T-cell (primary cell): Measurements from ENCODE around the gene AMELX. TPM values are rescaled to one million over a fixed set of nuclear protein-coding genes. Genes with fewer than 3 reads are reported as not detected.

Experiments
- ATAC-seq, 4 experiments: fragments of 200-7000 bp in 3 of 4; fragments of 150-1000 bp in 1 of 4; cut with Tn5 transposase; replicated peaks in 1 of 4; 1 replicate in 3 of 4; 2 replicates in 1 of 4; pipeline ENCODE4 v1.10.0; 2021; ENCODE audit warnings: moderate library complexity in 3 of 4, mild to moderate bottlenecking in 2 of 4, moderate number of reproducible peaks in 1 of 4
- CTCF ChIA-PET, 2 donors: fragments of 300-600 bp; sonication (Branson Sonifier 250); formaldehyde crosslinking; loops; one replicate each; lab custom pipeline; 2022; ENCODE audit warnings: antibody characterized with exemption in 2 of 2; lab: Charles Lee
- POLR2A ChIA-PET, 2 donors: fragments of 300-600 bp; sonication (Branson Sonifier 250); formaldehyde crosslinking; loops; one replicate each; lab custom pipeline; 2022; ENCODE audit warnings: antibody characterized with exemption in 2 of 2; lab: Charles Lee
- DNase-seq, 35 experiments: peaks; one replicate each; pipeline versions ENCODE4 v3.0.0 to v3.0.0-alpha.2; 2013 to 2023
- H3K27ac ChIP-seq: one replicate; pipeline ENCODE4 v1.5.1; 2013; ENCODE audit warnings: low read length
- H3K27me3 ChIP-seq, 2 experiments: replicated peaks in 1 of 2; 1 replicate in 1 of 2; 2 replicates in 1 of 2; pipeline versions ENCODE4 v1.6.1 to v1.7.0; 2013; ENCODE audit warnings: low read length in 1 of 2, mixed read lengths in 1 of 2; ENCODE audit not compliant: control insufficient read depth in 2 of 2, insufficient read depth in 2 of 2; ENCODE audit errors: extremely low read depth in 1 of 2
- H3K36me3 ChIP-seq, 2 donors: 1 replicate in 1 of 2; 2 replicates in 1 of 2; pipeline versions ENCODE4 v1.6.1 to v1.7.0; 2013; ENCODE audit warnings: low read length in 1 of 2; ENCODE audit not compliant: control insufficient read depth in 2 of 2, insufficient read depth in 1 of 2; ENCODE audit errors: extremely low read depth in 1 of 2
- H3K4me1 ChIP-seq, 2 experiments: 1 replicate in 1 of 2; 2 replicates in 1 of 2; pipeline versions ENCODE4 v1.6.1 to v1.7.0; 2013; ENCODE audit warnings: low read length in 2 of 2, mixed read lengths in 1 of 2; ENCODE audit not compliant: insufficient read depth in 2 of 2, control insufficient read depth in 1 of 2; ENCODE audit errors: extremely low read depth in 1 of 2
- H3K4me3 ChIP-seq, 2 donors: 1 replicate in 1 of 2; 2 replicates in 1 of 2; pipeline versions ENCODE4 v1.5.1 to v1.7.0; 2013; ENCODE audit warnings: mild to moderate bottlenecking in 2 of 2, low read length in 1 of 2, moderate library complexity in 1 of 2; ENCODE audit not compliant: control insufficient read depth in 1 of 2; ENCODE audit errors: extremely low read depth in 1 of 2
- H3K9me3 ChIP-seq: 2 replicates; pipeline ENCODE4 v1.7.0; 2013
- H3K27ac Mint-ChIP-seq, 2 donors: one replicate each; pipeline ENCODE4 v1.8.0; 2020 to 2021; ENCODE audit warnings: mild to moderate bottlenecking in 2 of 2, mixed read lengths in 2 of 2
- H3K27me3 Mint-ChIP-seq, 2 donors: one replicate each; pipeline ENCODE4 v1.8.0; 2021 to 2022; ENCODE audit warnings: mixed read lengths in 2 of 2
- H3K36me3 Mint-ChIP-seq: one replicate; pipeline ENCODE4 v1.8.0; 2021; ENCODE audit warnings: mixed read lengths
- H3K4me1 Mint-ChIP-seq, 3 donors: one replicate each; pipeline ENCODE4 v1.8.0; 2020 to 2022; ENCODE audit warnings: mixed read lengths in 3 of 3, mild to moderate bottlenecking in 1 of 3
- H3K4me3 Mint-ChIP-seq, 3 donors: one replicate each; pipeline ENCODE4 v1.8.0; 2020 to 2022; ENCODE audit warnings: mild to moderate bottlenecking in 3 of 3, mixed read lengths in 3 of 3, moderate library complexity in 3 of 3
- H3K9me3 Mint-ChIP-seq, 3 donors: one replicate each; pipeline ENCODE4 v1.8.0; 2020 to 2022; ENCODE audit warnings: mixed read lengths in 3 of 3
- WGBS: methylation state at CpG from one replicate; pipeline ENCODE4 v1.1.5; 2013; ENCODE audit warnings: missing lambda C conversion rate; ENCODE audit not compliant: insufficient coverage; 5-methylcytosine and 5-hydroxymethylcytosine counted together
- total RNA-seq, 35 experiments: library from RNA in 6 of 35; stranded (reverse) in 6 of 35; fragments of 120-200 nt in 1 of 35; gene quantifications; one replicate each; pipeline versions ENCODE4 v1.2.1 to v1.2.4 and lab custom pipeline; 2013 to 2026

The AMELX gene
- total RNA-seq, 5 donors from 2014 or later (not counting 1 experiment from before 2014, with no cell fraction given), result not detected

GRCh38 chrX:11272290-11272689 lies 20.9 kb upstream of the AMELX start:
- ChIA-PET CTCF (no interaction called here), POLR2A (no interaction called here)
- Histone ChIP-seq H3K9me3 (no peaks in the 10 kb centered on the region), H3K36me3 (no peaks in the 10 kb centered on the region), H3K4me1 (no peaks in the 10 kb centered on the region), H3K27ac (no peak overlapping the region), H3K27me3 (no peaks in the 10 kb centered on the region), H3K4me3 (no peak overlapping the region)
- ATAC-seq, result no peak
- Mint-ChIP-seq H3K36me3 (no peaks in the 10 kb centered on the region), H3K27me3 (peaks cover 2 to 17% of the 10 kb centered on the region in 2 donors), H3K4me1 (no peaks in the 10 kb centered on the region), H3K9me3 (peaks cover 0 to 5% (median 0%) of the 10 kb centered on the region in 3 donors), H3K4me3 (no peak overlapping the region), H3K27ac (no peak overlapping the region)
- no peak for DNase-seq
- WGBS, result 75% methylated on average over 2 of the region's 2 CpGs

- Histone ChIP-seq H3K4me3 (no peak overlapping the region), H3K9me3 (no peaks in the 10 kb centered on the region), H3K4me1 (no peaks in the 10 kb centered on the region), H3K27ac (no peak overlapping the region), H3K36me3 (no peaks in the 10 kb centered on the region), H3K27me3 (no peaks in the 10 kb centered on the region)
- ChIA-PET CTCF (no interaction called here), POLR2A (no interaction called here)
- DNase-seq (no peak), ATAC-seq (no peak)
- peaks cover 2 to 14% of the 10 kb centered on the region in 2 donors for H3K27me3 Mint-ChIP-seq
- no CpG with 5 or more reads among the region's 5 CpGs for WGBS
- H3K36me3 Mint-ChIP-seq, result no peaks in the 10 kb centered on the region
- no peak overlapping the region for H3K27ac Mint-ChIP-seq
- H3K4me3 Mint-ChIP-seq, result no peak overlapping the region
- H3K9me3 Mint-ChIP-seq, result peaks cover 0 to 5% (median 0%) of the 10 kb centered on the region in 3 donors
- no peaks in the 10 kb centered on the region for H3K4me1 Mint-ChIP-seq
Observed at GRCh38 chrX:11272863-11273262, 20.4 kb upstream of the AMELX start.

- ChIA-PET CTCF (no interaction called here), POLR2A (no interaction called here)
- Mint-ChIP-seq H3K27me3 (peaks cover 2 to 14% of the 10 kb centered on the region in 2 donors), H3K36me3 (no peaks in the 10 kb centered on the region), H3K9me3 (peaks cover 0 to 5% (median 0%) of the 10 kb centered on the region in 3 donors), H3K4me1 (no peaks in the 10 kb centered on the region), H3K4me3 (no peak overlapping the region), H3K27ac (no peak overlapping the region)
- Histone ChIP-seq H3K4me3 (no peak overlapping the region), H3K4me1 (no peaks in the 10 kb centered on the region), H3K36me3 (no peaks in the 10 kb centered on the region), H3K27me3 (no peaks in the 10 kb centered on the region), H3K27ac (no peak overlapping the region), H3K9me3 (no peaks in the 10 kb centered on the region)
- no peak for DNase-seq
- WGBS, result no CpG with 5 or more reads among the region's 1 CpG
- no peak for ATAC-seq
Observed at GRCh38 chrX:11273544-11273943, 19.7 kb upstream of the AMELX start.

GRCh38 chrX:11282043-11282442 lies 11.2 kb upstream of the AMELX start:
- no peak for ATAC-seq
- H3K27ac Mint-ChIP-seq, result no peak overlapping the region

GRCh38 chrX:11285651-11286050 lies 7.6 kb upstream of the AMELX start:
- CTCF ChIA-PET, result no interaction called here
- ATAC-seq, result no peak

More at GRCh38 chrX:11282043-11282442, 11.2 kb upstream of the AMELX start:
- H3K9me3 Mint-ChIP-seq, result no peaks in the 10 kb centered on the region
- H3K27ac ChIP-seq, result no peak overlapping the region
- ChIA-PET CTCF (no interaction called here), POLR2A (interaction anchor here in 1 of 2 donors (0.6 kb wide), 1 partner anchor 8 kb away, joined by 4 read pairs; no protein-coding TSS in a partner anchor)
- no peak overlapping the region for H3K4me3 ChIP-seq
- no peaks in the 10 kb centered on the region for H3K27me3 Mint-ChIP-seq
- H3K4me1 ChIP-seq, result no peaks in the 10 kb centered on the region
- no peaks in the 10 kb centered on the region for H3K36me3 ChIP-seq
- H3K9me3 ChIP-seq, result no peaks in the 10 kb centered on the region
- H3K36me3 Mint-ChIP-seq, result no peaks in the 10 kb centered on the region
- no peaks in the 10 kb centered on the region for H3K4me1 Mint-ChIP-seq
- no peaks in the 10 kb centered on the region for H3K27me3 ChIP-seq
- no peak overlapping the region for H3K4me3 Mint-ChIP-seq
- DNase-seq, result no peak
- 50% methylated on average over 2 of the region's 2 CpGs for whole genome bisulfite sequencing

GRCh38 chrX:11287505-11287904 lies 5.7 kb upstream of the AMELX start:
- Mint-ChIP-seq H3K36me3 (no peaks in the 10 kb centered on the region), H3K4me3 (no peak overlapping the region), H3K27ac (no peak overlapping the region), H3K9me3 (no peaks in the 10 kb centered on the region), H3K4me1 (no peaks in the 10 kb centered on the region), H3K27me3 (peaks cover 0 to 4% of the 10 kb centered on the region in 2 donors)
- H3K27me3 ChIP-seq, result no peaks in the 10 kb centered on the region
- DNase-seq (no peak), ATAC-seq (no peak)
- no peak overlapping the region for H3K4me3 ChIP-seq
- no CpG with 5 or more reads among the region's 1 CpG for WGBS
- H3K4me1 ChIP-seq, result no peaks in the 10 kb centered on the region
- H3K27ac ChIP-seq, result no peak overlapping the region
- CTCF ChIA-PET, result no interaction called here
- no peaks in the 10 kb centered on the region for H3K9me3 ChIP-seq
- POLR2A ChIA-PET, result no interaction called here
- no peaks in the 10 kb centered on the region for H3K36me3 ChIP-seq

More at GRCh38 chrX:11285651-11286050, 7.6 kb upstream of the AMELX start:
- no peak overlapping the region for H3K4me3 ChIP-seq
- Mint-ChIP-seq H3K27me3 (peaks cover 0 to 4% of the 10 kb centered on the region in 2 donors), H3K9me3 (no peaks in the 10 kb centered on the region), H3K27ac (no peak overlapping the region), H3K4me1 (no peaks in the 10 kb centered on the region), H3K36me3 (no peaks in the 10 kb centered on the region), H3K4me3 (no peak overlapping the region)
- no peaks in the 10 kb centered on the region for H3K9me3 ChIP-seq
- no peaks in the 10 kb centered on the region for H3K4me1 ChIP-seq
- POLR2A ChIA-PET, result no interaction called here
- H3K36me3 ChIP-seq, result no peaks in the 10 kb centered on the region
- no CpG with 5 or more reads among the region's 3 CpGs for WGBS
- H3K27me3 ChIP-seq, result no peaks in the 10 kb centered on the region
- no peak overlapping the region for H3K27ac ChIP-seq
- no peak for DNase-seq
